K562 (cell line): ENCODE results near the gene TBC1D2. TPM values are rescaled to one million over a fixed set of nuclear protein-coding genes. Genes with fewer than 3 reads are reported as not detected.

Experiments used
- CHD7 ChIP-seq: fragments of 200-600 bp; sonication (generic); IDR thresholded peaks from one replicate; pipeline ENCODE4 v1.6.1; 2012; ENCODE audit warnings: mild to moderate bottlenecking, low read depth, low read length, inconsistent platforms
- E2F4 ChIP-seq: sonication (generic); formaldehyde crosslinking; IDR thresholded peaks from 2 replicates; pipeline ENCODE4 v1.8.0; 2022; ENCODE audit warnings: mild to moderate bottlenecking, low read depth, missing genetic modification reagents
- REST ChIP-seq, 2 experiments: fragments of 450-650 bp; formaldehyde crosslinking in 1 of 2; IDR thresholded peaks; 2 replicates each; pipeline versions ENCODE4 v1.4.0 to v1.6.1; 2014 to 2020; ENCODE audit warnings: mild to moderate bottlenecking in 2 of 2, borderline replicate concordance in 1 of 2, low read depth in 1 of 2
- TSC22D4 ChIP-seq: fragments of 450-650 bp; IDR thresholded peaks from 2 replicates; pipeline ENCODE4 v1.6.1; 2016; ENCODE audit warnings: missing genetic modification characterization, missing biosample characterization, control low read depth
- polyA plus RNA-seq, 8 experiments: library from polyadenylated mRNA; depleted of rRNA in 4 of 8; stranded (reverse) in 5 of 8; unstranded in 3 of 8; fragments of >200 nt; fragmentation: Nextera tagmentation in 2 of 8; fragmentation: Illumina TruSeq in 1 of 8; extraction: Ambion mirVana in 2 of 8; extraction: Trizol in 1 of 8; gene quantifications; 2 replicates each; pipeline versions ENCODE4 v1.2.1 to v1.2.3, GENCODE V29; 2011 to 2014; ENCODE audit warnings: inconsistent platforms in 1 of 8, missing spikeins in 1 of 8
- total RNA-seq, 7 experiments: library from RNA; depleted of rRNA in 6 of 7; stranded (reverse); fragments of >200 nt in 6 of 7; fragmentation: Illumina TruSeq in 2 of 7; extraction: Trizol in 2 of 7; gene quantifications; 2 replicates each; pipeline versions ENCODE4 v1.2.1 to v1.2.3, GENCODE V29; 2011 to 2021; ENCODE audit warnings: low replicate concordance in 1 of 7

TBC1D2 gene
- total and polyA plus RNA-seq, 9 of the 15 experiments (the other 6 are each of a cell fraction or from before 2014, with no cell fraction given): 0.10 to 7.0 (median 2.5) TPM

GRCh38 chr9:98182069-98182820, 73.2 kb downstream of the TBC1D2 start (continued):
- TF ChIP-seq CHD7 (no peak), E2F4 (no peak), TSC22D4 (tag) (no peak), REST (IDR thresholded peaks at IDR 0.05; ENCODE audit: borderline replicate concordance) (no peak), REST (CRISPR knock-in tag; IDR thresholded peaks at IDR 0.05; ENCODE audit: low read depth) (no peak)
